ENCODE data around the gene FRMD6. TPM values are rescaled to one million over a fixed set of nuclear protein-coding genes. Genes with fewer than 3 reads are reported as not detected.

Gene FRMD6
- total RNA-seq, 1 donor from 2014 or later, result 24.4 TPM

DNA sequence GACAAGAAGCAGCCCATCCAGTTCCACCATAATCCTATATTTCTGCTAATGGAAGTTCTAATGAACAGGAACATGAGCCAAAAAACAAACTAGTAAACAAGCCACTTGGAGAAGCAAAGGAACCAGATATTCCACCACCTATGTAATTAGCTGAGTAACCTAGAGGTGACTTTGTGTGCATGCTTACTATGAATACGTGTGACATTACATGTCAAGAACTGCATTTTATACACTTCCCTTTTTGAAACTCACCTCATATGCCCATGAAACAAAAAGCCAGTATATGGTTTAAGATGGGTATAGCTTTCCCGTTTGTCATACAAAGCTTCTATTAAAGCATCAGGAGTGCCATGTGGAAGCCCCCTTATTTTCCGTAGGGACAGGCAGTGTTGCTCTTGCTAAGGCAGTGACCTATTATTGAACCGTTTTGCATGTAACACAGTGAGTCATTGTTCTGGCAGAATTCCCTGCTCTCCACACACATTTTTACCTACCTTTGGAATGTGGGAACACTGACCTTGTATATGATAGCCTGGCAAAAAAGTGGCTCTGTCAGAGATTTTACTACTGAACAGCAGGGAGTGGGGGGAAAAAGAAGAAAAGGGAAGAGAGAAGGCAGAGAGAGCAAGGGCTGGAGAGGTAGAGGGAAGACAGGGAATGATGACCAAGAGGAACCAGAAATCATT lies 34.8 kb upstream of the FRMD6 start:
- Mint-ChIP-seq H3K4me3 (no peak overlapping the region), H3K9me3 (no peaks in the 10 kb centered on the region), H3K27me3 (ENCODE audit: insufficient read depth, low read depth) (no peaks in the 10 kb centered on the region), H3K4me1 (peaks cover 4% of the 10 kb centered on the region), H3K36me3 (no peaks in the 10 kb centered on the region), H3K27ac (no peak overlapping the region)
- Histone ChIP-seq H3K9ac (no peak overlapping the region), H3K4me2 (no peak overlapping the region), H3K4me3 (no peak overlapping the region), H3F3A (ENCODE audit: low read depth) (no peaks in the 10 kb centered on the region), H3K9me3 (ENCODE audit: low read depth) (no peaks in the 10 kb centered on the region), H3K4me1 (no peaks in the 10 kb centered on the region), H3K79me2 (ENCODE audit: low read depth) (no peaks in the 10 kb centered on the region), H4K20me1 (ENCODE audit: low read depth) (no peaks in the 10 kb centered on the region), H3K27ac (no peak overlapping the region), H3K36me3 (no peaks in the 10 kb centered on the region), H3K27me3 (no peaks in the 10 kb centered on the region), H2AFZ (replicated peaks) (no peak overlapping the region)
- TF ChIP-seq, protein P1, sequence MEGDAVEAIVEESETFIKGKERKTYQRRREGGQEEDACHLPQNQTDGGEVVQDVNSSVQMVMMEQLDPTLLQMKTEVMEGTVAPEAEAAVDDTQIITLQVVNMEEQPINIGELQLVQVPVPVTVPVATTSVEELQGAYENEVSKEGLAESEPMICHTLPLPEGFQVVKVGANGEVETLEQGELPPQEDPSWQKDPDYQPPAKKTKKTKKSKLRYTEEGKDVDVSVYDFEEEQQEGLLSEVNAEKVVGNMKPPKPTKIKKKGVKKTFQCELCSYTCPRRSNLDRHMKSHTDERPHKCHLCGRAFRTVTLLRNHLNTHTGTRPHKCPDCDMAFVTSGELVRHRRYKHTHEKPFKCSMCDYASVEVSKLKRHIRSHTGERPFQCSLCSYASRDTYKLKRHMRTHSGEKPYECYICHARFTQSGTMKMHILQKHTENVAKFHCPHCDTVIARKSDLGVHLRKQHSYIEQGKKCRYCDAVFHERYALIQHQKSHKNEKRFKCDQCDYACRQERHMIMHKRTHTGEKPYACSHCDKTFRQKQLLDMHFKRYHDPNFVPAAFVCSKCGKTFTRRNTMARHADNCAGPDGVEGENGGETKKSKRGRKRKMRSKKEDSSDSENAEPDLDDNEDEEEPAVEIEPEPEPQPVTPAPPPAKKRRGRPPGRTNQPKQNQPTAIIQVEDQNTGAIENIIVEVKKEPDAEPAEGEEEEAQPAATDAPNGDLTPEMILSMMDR (IDR thresholded peaks at IDR 0.05), result no peak
- TF ChIP-seq EZH2 (IDR thresholded peaks at IDR 0.05), result no peak
- TF ChIP-seq EZH2phosphoT487 (IDR thresholded peaks at IDR 0.05), result no peak
- DNase-seq (ENCODE audit: low spot score), result no peak

DNA sequence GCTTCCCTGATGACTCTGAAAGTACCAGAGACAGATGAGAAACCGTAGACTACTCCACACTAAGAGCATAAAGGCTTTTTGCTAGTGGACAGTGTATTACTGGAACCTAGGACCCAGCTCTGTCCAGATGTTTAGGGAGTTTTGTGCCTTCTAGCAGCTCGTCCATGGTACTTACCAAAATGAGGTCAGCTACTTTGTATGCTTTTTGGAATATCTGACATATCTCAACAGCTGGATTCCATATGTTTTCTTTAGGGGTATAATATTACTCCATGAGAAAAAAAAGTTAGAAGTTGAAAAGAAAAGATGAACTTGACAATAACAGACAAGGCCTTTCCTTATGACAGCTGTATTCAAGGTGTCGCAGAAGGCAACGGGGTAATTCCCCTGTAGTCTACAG lies 32.1 kb upstream of the FRMD6 start:
- Histone ChIP-seq H3K4me3 (no peak overlapping the region), H3K79me2 (ENCODE audit: low read depth) (no peaks in the 10 kb centered on the region), H4K20me1 (ENCODE audit: low read depth) (no peaks in the 10 kb centered on the region), H2AFZ (replicated peaks) (no peak overlapping the region), H3K27me3 (no peaks in the 10 kb centered on the region), H3K4me1 (no peaks in the 10 kb centered on the region), H3K27ac (no peak overlapping the region), H3F3A (ENCODE audit: low read depth) (no peaks in the 10 kb centered on the region), H3K36me3 (no peaks in the 10 kb centered on the region), H3K9ac (no peak overlapping the region), H3K9me3 (ENCODE audit: low read depth) (no peaks in the 10 kb centered on the region), H3K4me2 (no peak overlapping the region)
- Mint-ChIP-seq H3K36me3 (no peaks in the 10 kb centered on the region), H3K9me3 (no peaks in the 10 kb centered on the region), H3K27me3 (ENCODE audit: insufficient read depth, low read depth) (no peaks in the 10 kb centered on the region), H3K4me3 (no peak overlapping the region), H3K4me1 (peaks cover 4% of the 10 kb centered on the region), H3K27ac (no peak overlapping the region)
- no peak for DNase-seq (ENCODE audit: low spot score)
- TF ChIP-seq, protein P1 (IDR thresholded peaks at IDR 0.05), result no peak
- TF ChIP-seq EZH2 (IDR thresholded peaks at IDR 0.05), result no peak
- TF ChIP-seq EZH2phosphoT487 (IDR thresholded peaks at IDR 0.05), result no peak

DNA sequence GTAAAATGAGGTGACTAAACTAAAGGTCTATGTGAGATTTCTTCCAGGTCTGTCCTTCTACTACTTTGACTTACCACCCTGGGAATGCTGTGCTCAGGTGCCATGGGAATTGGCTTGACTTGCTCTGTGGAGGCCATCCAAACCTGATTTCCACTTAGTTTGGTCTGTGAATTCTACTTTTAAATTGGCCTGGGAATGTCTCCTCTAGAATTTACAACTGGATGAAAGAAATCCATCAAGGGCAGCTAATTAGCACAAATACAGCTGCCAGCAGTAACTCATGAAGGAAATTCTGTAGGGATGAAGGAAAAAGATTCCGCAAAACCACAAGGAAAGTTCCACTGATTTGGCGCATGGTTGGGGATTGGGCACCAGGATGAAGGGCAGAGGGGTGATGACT lies 31.7 kb upstream of the FRMD6 start:
- Mint-ChIP-seq H3K4me1 (peaks cover 4% of the 10 kb centered on the region), H3K9me3 (no peaks in the 10 kb centered on the region), H3K4me3 (no peak overlapping the region), H3K27ac (no peak overlapping the region), H3K27me3 (ENCODE audit: insufficient read depth, low read depth) (no peaks in the 10 kb centered on the region), H3K36me3 (no peaks in the 10 kb centered on the region)
- H3K4me1 ChIP-seq, result no peaks in the 10 kb centered on the region
- H3K79me2 ChIP-seq (ENCODE audit: low read depth), result no peaks in the 10 kb centered on the region
- TF ChIP-seq, protein P1 (IDR thresholded peaks at IDR 0.05), result no peak
- TF ChIP-seq EZH2phosphoT487 (IDR thresholded peaks at IDR 0.05) (no peak), EZH2 (IDR thresholded peaks at IDR 0.05) (no peak)
- no peak overlapping the region for H3K27ac ChIP-seq
- H3K4me3 ChIP-seq, result no peak overlapping the region
- no peaks in the 10 kb centered on the region for H3K36me3 ChIP-seq
- H2AFZ ChIP-seq (replicated peaks), result no peak overlapping the region
- no peak for DNase-seq (ENCODE audit: low spot score)
- no peaks in the 10 kb centered on the region for H3K27me3 ChIP-seq
- H3F3A ChIP-seq (ENCODE audit: low read depth), result no peaks in the 10 kb centered on the region
- no peak overlapping the region for H3K4me2 ChIP-seq
- no peaks in the 10 kb centered on the region for H3K9me3 ChIP-seq (ENCODE audit: low read depth)
- H4K20me1 ChIP-seq (ENCODE audit: low read depth), result no peaks in the 10 kb centered on the region
- no peak overlapping the region for H3K9ac ChIP-seq

Measured in neural progenitor cell (in vitro differentiated cells).